Effector CD8-positive, alpha-beta T cell (primary cell): ENCODE data around the gene NSDHL.
A peak's percentile ranks its signal among the peaks of the same experiment; 100 is the strongest.
"Not testable (repeated sequence)": the region's sequence is repeated elsewhere in the genome, so short reads cannot be mapped to it uniquely, and the experiment has no call there.

Experiments used
- DNase-seq: peaks from one replicate; lab custom pipeline; 2025; lab: John Stamatoyannopoulos, UW
- total RNA-seq, 4 experiments: gene quantifications; one replicate each; lab custom pipeline; 2026; lab: John Stamatoyannopoulos, UW

Gene NSDHL
- 7.8 to 10.8 (median 9.0) reads per million in 4 experiments for total RNA-seq

DNA sequence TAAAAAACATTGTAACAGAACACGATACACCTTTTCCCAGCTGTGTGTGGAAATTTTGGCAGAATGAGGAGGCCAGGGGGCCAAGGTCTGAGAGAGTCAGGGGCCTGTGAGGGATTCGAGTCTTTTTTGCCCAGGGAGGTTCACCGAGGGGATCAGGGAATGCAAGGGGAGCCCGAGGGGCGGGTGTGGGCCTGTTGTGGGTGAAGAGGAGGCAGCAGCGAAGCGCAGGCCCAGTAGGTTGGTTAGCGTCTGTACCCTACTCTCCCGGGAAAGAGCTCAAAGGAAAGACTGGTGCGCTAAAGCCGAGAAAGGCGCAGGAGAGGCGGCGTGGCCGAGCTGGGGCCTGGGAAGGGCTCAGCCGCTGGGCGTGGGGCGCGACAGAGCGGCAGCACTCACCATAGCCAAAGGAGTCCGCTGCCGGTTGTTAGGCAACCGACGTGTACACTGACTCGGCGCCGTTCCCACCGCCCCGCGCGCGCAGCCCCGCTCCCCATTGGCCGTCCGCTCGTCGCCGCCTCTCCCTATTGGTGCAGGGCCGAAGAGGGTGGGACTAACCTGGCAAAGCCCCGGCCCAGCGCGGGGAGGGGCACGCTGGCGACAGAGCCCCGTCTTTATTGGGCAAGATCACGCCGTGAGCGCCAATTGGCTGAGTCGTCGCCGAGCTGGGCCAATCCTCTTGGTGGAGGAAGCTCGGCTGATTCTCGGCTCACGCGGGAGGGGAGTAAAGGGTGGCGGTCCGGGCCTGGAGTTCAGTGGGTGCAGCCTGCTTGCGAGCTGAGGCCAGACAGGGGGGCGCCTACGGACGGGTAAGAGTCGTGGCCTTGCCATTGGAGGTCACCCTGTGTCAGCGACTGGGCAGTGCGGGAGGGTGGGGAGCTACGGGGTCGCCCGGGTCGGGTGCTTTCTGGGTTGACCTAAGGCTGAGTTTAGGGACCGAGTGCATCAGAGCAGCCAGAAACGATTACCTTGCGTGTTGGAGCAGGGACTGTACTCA, at the start of gene NSDHL, which contains the start of gene CETN2:
TSS of gene NSDHL (plus strand) at position 752 of the 994 bp plus-strand sequence. CDS start 15,262 bp downstream, outside the sequence.
TSS of gene CETN2 (minus strand) at position 446 of the 994 bp plus-strand sequence. CDS start at position 399, 47 bp downstream.
- DNase-seq: peak; percentile 92

DNA sequence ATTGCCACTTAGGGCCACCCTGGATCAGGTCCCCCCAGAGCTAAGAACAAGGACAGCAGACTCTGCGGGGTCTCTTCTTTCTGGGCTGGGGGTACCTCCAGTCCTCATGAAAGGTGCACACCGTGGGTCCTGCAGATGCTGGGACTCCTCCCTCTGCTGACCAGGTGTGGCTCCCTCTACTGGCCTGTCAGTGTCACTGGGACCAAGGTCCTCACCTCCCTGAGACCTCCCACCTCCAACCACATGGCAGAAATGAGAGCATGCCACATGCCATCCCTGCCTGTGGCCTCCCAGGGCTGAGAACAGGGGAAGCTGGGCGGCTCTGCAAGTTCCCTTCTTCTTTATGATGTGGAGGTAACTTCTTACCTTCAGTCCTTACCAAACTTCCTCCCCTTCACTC, 43.8 kb upstream of the NSDHL start:
- not testable (repeated sequence) for DNase-seq

DNA sequence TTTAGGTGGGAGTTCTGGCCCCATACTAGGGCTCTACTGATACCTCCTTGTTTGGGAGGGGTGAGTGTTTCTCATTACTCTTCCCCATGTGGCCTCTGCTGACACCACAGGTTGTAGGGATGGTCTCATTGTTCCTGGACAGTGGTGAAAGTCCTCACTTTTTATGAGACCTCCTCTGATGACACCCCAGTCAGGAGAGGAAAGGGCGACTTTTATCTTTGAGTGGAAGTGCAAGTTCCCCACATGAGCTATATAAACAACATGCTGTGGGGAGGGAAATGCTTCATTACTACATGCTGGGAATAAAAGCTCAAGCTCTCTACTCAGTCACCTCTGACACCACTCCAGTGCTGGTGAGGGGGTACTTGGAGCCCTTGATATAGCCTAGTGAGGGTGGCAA, 31.9 kb upstream of the NSDHL start:
- DNase-seq: no peak

DNA sequence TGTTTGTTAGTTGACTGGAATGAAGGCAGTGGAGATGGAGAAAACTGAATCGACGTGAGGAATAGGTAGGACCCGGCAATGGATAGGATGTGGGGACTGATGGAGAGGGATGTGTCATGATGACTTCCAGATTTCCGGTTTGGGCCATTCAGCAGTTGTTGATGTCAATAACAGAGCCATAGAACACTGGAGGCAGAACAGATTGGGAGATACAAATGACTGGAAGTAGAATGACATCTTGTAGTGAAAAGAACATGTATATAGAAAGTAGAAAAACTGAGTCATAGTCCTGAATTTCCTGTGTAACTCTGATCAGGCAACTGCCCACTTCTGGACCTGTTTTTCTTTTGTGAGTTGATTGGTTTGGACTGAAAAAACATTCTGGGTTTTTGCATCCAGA, 24.8 kb upstream of the NSDHL start:
- DNase-seq: no peak

- no peak for DNase-seq
Observed at GRCh38 chrX:152810403-152810802, 20.5 kb upstream of the NSDHL start.

- no peak for DNase-seq
Observed at GRCh38 chrX:152813206-152813605, 17.7 kb upstream of the NSDHL start.

- DNase-seq: no peak
Observed at GRCh38 chrX:152814048-152814447, 16.8 kb upstream of the NSDHL start.

- no peak for DNase-seq
Observed at GRCh38 chrX:152817078-152817764, 13.6 kb upstream of the NSDHL start.

DNA sequence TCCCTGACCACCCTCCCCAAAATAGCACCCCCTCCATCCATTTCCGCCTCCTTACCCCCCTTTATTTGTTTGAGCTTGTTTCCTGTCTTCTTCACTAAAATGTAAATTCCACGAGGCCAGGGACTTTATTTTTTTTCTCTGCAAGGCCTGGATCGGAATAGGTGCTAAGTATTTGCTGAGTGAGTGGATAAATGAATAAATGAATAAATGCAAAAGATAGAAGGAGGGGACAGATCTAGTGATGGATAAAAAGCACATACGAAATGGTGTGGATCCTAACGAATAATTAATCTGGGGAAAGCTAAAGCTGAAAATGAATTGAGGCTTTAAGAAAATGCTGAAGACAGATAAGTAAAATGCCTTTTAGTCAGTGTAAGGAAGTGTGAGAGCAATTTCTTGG, 12.5 kb upstream of the NSDHL start:
- DNase-seq: no peak

DNA sequence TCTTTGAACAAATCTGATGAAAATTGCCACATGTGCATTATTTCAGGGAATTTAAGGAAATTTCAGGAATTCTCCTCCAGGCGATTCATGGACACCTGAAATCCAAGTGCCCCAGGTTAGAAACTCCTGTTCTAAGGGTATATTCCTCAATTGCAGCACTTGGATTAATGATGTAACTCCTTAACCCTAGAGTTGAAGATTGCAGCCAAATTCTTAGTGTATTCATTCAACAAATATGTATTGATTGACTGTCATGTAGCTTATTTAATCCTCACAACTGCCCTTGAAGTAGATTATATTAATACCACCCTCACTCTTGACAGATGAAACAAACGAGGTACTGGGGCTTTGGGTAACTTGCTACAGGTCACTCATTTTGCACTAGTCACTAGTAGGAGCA, 11.6 kb upstream of the NSDHL start:
- no peak for DNase-seq

- DNase-seq: no peak
Observed at GRCh38 chrX:152819732-152820131, 11.1 kb upstream of the NSDHL start.

- DNase-seq: no peak
Observed at GRCh38 chrX:152821145-152821765, 9.6 kb upstream of the NSDHL start.

DNA sequence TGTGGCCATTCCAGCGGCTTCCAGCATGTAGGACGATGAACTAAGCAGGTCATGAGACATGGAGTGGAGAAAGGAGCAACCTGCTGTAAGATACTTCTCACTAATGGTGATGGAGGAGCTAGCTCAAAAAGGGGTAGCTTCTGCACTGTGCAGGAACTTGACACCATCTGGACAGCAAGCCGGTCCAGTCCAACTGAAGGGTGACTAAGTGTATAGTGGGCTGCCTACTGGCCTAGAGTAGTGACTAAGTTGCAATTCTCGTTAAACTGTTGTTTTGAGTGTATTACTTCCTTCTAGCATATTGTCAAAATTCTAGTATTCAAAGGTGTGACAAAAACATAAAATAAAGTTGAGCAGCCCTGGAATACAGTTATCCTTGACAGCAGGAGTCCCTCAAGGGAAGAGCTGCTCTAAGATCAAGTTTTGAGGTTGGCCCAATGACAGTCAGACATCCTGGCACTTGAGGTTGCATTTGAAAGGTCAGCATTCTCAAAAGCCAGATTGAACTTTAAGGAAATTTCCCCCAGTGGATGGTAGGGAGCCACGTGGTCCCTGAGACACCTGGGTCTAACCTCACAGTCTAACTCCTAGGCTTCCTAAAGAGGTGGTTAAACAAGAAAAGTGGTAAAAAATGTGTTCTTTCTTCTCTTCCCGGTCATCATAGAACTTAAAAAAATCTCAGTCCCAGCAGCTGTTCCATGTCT, 8.3 kb upstream of the NSDHL start:
- DNase-seq: no peak

DNA sequence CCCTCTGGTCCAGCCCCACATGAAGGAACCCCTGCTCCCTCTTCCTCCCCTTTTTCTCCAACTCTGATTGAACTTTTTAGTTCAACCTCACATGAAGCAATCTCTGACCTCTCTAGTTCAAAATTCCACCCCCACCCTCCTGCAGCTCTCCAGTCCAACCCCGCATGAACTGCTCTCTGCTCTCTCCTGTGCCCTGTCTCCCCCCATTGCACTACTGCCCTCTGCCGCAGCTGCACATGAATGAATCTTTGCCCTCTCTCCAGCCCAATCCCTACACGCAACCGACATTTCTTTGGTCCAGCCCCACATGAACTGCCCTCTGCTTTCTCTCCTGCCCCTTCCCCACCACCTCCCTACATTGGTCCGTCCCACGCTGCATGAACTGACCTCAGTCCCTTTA, 7.2 kb upstream of the NSDHL start:
- DNase-seq: no peak

- no peak for DNase-seq
Observed at GRCh38 chrX:152824841-152825374, 6.0 kb upstream of the NSDHL start.

GRCh38 chrX:152831391-152831790, 528 bp downstream of the NSDHL start:
- no peak for DNase-seq

DNA sequence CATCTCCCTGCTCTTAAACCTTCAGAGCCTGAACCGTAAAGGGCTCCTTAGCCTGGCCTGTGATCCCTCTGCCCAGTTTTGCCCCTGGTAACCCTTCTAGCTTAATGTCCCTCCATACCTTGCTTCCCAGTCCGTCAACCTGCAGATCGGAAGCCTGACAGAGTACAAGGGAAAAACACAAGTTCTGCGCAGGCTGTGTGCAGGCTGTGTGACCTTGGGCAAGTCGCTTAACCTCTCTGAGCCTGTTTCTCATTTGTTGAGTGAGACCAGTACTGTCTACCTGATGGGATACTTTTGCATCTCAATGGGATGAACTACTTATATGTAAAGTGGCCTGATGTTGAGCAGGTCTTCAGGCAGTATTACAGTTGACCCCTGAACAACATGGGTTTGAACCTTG, 1.7 kb downstream of the NSDHL start:
- no peak for DNase-seq

DNA sequence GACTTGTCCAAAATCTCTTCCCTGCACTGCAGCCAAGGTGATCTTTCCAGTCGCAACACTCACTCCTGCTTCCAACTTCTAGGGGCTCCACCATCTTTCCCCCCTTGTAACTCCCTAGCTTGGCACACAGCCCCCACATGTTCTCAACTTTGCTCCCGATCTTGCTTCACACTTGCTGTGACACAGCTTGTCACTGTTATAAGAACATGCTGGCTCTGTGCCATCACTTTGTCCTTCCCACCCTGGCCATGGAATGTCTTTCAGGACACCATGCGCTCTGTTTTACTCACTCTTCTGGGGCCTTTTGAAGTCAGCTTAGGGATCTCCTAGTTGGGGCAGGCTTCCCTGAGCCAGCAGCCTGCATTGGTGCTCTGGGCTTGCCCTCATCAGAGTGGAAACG, 2.5 kb downstream of the NSDHL start:
- no peak for DNase-seq

- DNase-seq: not testable (repeated sequence)
Observed at GRCh38 chrX:152835470-152835869, 4.6 kb downstream of the NSDHL start.

DNA sequence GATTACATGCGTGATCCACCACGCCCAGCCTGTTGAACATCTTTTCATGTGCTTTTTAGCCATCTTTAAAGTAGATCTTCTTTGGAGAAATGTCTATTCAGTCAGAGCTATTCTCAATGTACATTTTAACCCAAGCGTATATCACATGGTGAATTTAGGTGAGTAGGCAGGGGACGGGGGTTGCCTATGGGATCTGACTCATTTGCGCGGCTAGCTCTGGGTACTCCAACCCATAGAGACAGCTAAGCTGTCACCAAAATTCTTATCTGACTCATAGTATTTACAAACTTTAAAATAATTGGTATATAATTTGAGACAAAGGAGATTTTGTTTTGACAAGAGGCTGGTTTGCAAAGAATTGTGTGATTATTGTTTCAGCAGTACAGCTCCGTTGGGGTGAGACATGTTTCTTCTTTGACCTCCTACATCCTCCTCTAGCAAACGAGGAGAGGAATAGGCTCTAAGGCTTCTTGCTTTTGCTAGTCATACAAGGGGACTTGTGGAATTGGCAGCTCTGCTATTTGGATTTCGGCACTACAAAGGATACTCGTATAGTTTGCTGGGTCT, 12.0 kb downstream of the NSDHL start:
- no peak for DNase-seq

DNA sequence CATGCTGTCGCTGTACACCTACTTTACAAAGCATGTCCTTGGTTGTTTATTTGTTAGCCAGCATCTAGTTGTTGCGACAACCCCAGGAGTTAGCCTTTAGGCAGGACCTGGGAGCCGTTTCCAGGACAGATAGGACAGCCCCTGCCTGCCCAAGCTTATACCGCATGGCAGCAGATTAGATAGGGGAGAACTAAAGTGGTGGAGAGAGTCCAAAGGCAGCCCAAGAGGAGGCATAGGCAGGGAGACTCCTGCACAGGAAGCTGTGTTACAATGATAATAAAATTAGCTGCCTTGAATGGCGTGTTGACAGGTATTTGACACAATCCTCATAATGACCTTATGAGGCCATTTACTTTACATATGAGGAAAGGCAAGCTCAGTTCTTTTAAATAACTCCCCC, 13.0 kb downstream of the NSDHL start:
- no peak for DNase-seq
